Osteoblast (primary cell): ENCODE data around the gene ZNF652. TPM values are rescaled to one million over a fixed set of nuclear protein-coding genes. Genes with fewer than 3 reads are reported as not detected.

Experiments
- DNase-seq: peaks from one replicate; pipeline ENCODE4 v3.0.0; 2011; ENCODE audit warnings: low spot score, mixed read lengths; ENCODE audit not compliant: insufficient read length; ENCODE audit errors: missing footprints
- H2AFZ ChIP-seq: 2 replicates; pipeline ENCODE4 v1.6.0; 2011; ENCODE audit warnings: mild to moderate bottlenecking, low read length
- H3K27ac ChIP-seq: 2 replicates; pipeline ENCODE4 v1.5.1; 2011; ENCODE audit warnings: mild to moderate bottlenecking, low read depth, low read length, moderate library complexity
- H3K27me3 ChIP-seq: 2 replicates; pipeline ENCODE4 v1.6.0; 2012; ENCODE audit warnings: mild to moderate bottlenecking, control low read depth, inconsistent platforms, low read length, moderate library complexity; ENCODE audit not compliant: insufficient read depth
- H3K36me3 ChIP-seq: 2 replicates; pipeline ENCODE4 v1.5.1; 2011; ENCODE audit warnings: mild to moderate bottlenecking, low read length, control low read depth, moderate library complexity; ENCODE audit not compliant: insufficient read depth
- H3K4me1 ChIP-seq: 2 replicates; pipeline ENCODE4 v1.5.1; 2011; ENCODE audit warnings: mild to moderate bottlenecking, low read length, control low read depth, moderate library complexity; ENCODE audit not compliant: insufficient read depth
- H3K4me2 ChIP-seq: 2 replicates; pipeline ENCODE4 v1.6.0; 2011; ENCODE audit warnings: mild to moderate bottlenecking, low read length; ENCODE audit not compliant: insufficient read depth
- H3K4me3 ChIP-seq: fragments of 200-600 bp; sonication (generic); 3 replicates; pipeline ENCODE4 v1.5.1; 2012; ENCODE audit warnings: mild to moderate bottlenecking, low read length, inconsistent platforms; ENCODE audit not compliant: insufficient read depth
- H3K79me2 ChIP-seq: 2 replicates; pipeline ENCODE4 v1.6.0; 2012; ENCODE audit warnings: mild to moderate bottlenecking, low read length, control low read depth, inconsistent platforms; ENCODE audit not compliant: insufficient read depth
- H3K9me3 ChIP-seq: 2 replicates; pipeline ENCODE4 v1.5.1; 2011; ENCODE audit warnings: low read depth, low read length, control low read depth
- H4K20me1 ChIP-seq: 2 replicates; pipeline ENCODE4 v1.6.0; 2012; ENCODE audit warnings: mild to moderate bottlenecking, low read length, control low read depth; ENCODE audit not compliant: insufficient read depth
- CTCF ChIP-seq: IDR thresholded peaks from 2 replicates; pipeline ENCODE4 v1.5.1; 2011; ENCODE audit warnings: mild to moderate bottlenecking, low read depth, low read length, moderate library complexity; ENCODE audit errors: extremely low read depth
- total RNA-seq: library from RNA; depleted of rRNA; stranded (reverse); fragments of >200 nt; gene quantifications from 2 replicates; pipeline ENCODE4 v1.2.3, GENCODE V29; 2012

The ZNF652 gene
- total RNA-seq, 1 donor, result 28.2 TPM

GRCh38 chr17:49383060-49383459 is 21.0 kb upstream of the ZNF652 start:
- TF ChIP-seq CTCF, result no peak
- Histone ChIP-seq H2AFZ (no peak overlapping the region), H3K27me3 (no peaks in the 10 kb centered on the region), H3K9me3 (peaks cover 5% of the 10 kb centered on the region), H3K36me3 (no peaks in the 10 kb centered on the region), H3K27ac (no peak overlapping the region), H3K4me3 (no peak overlapping the region), H3K4me1 (no peaks in the 10 kb centered on the region), H3K79me2 (no peaks in the 10 kb centered on the region), H4K20me1 (no peaks in the 10 kb centered on the region), H3K4me2 (no peak overlapping the region)
- no peak for DNase-seq

GRCh38 chr17:49382556-49382955 is 20.5 kb upstream of the ZNF652 start:
- Histone ChIP-seq H2AFZ (no peak overlapping the region), H3K9me3 (peaks cover 5% of the 10 kb centered on the region), H3K79me2 (no peaks in the 10 kb centered on the region), H3K4me3 (no peak overlapping the region), H3K27ac (no peak overlapping the region), H3K36me3 (no peaks in the 10 kb centered on the region), H3K4me2 (no peak overlapping the region), H3K27me3 (no peaks in the 10 kb centered on the region), H4K20me1 (no peaks in the 10 kb centered on the region), H3K4me1 (no peaks in the 10 kb centered on the region)
- no peak for TF ChIP-seq CTCF
- DNase-seq, result no peak

DNA sequence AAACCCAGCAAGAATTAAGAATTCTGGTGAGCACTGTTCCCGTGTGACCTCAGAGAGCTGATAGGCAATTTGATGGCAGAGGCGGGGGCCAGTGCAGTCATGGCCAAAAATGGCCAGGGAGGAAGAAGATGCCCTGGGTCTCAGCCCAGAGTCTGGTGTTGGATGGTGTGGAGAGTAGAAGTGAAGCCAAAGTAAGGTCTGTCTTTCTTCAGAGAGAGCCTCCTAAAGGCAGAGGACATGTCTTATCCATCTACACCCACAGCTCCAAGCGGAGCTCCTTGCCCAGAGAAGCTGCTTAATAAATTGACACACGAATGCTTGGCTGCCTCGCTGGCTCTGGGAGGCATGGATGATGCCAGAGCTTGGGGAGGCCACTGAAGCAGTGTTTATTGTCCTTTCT is 19.7 kb upstream of the ZNF652 start:
- Histone ChIP-seq H3K9me3 (peaks cover 5% of the 10 kb centered on the region), H2AFZ (no peak overlapping the region), H3K27ac (no peak overlapping the region), H3K36me3 (no peaks in the 10 kb centered on the region), H3K4me1 (no peaks in the 10 kb centered on the region), H3K4me2 (no peak overlapping the region), H4K20me1 (no peaks in the 10 kb centered on the region), H3K79me2 (no peaks in the 10 kb centered on the region), H3K4me3 (no peak overlapping the region), H3K27me3 (no peaks in the 10 kb centered on the region)
- no peak for TF ChIP-seq CTCF
- no peak for DNase-seq

- no peak for DNase-seq
- no peaks in the 10 kb centered on the region for H3K4me1 ChIP-seq
- peaks cover 5% of the 10 kb centered on the region for H3K9me3 ChIP-seq
- no peak overlapping the region for H3K27ac ChIP-seq
- H3K36me3 ChIP-seq, result no peaks in the 10 kb centered on the region
- no peak overlapping the region for H2AFZ ChIP-seq
- TF ChIP-seq CTCF, result no peak
- H3K4me3 ChIP-seq, result no peak overlapping the region
- no peaks in the 10 kb centered on the region for H4K20me1 ChIP-seq
- H3K79me2 ChIP-seq, result no peaks in the 10 kb centered on the region
- H3K27me3 ChIP-seq, result no peaks in the 10 kb centered on the region
- no peak overlapping the region for H3K4me2 ChIP-seq
These were observed 19.0 kb upstream of the ZNF652 start for GRCh38 chr17:49381033-49381432.
